Activated naive CD4-positive, alpha-beta T cell treated with Interleukin-2 at 50 U/mL for 16 hours (primary cell): ENCODE data around the gene GNAL.
"Not testable (repeated sequence)": the region's sequence is repeated elsewhere in the genome, so short reads cannot be mapped to it uniquely, and the experiment has no call there.

ENCODE experiments used
- DNase-seq: peaks from one replicate; pipeline ENCODE4 v3.0.0-alpha.2; 2020

The GNAL gene

GRCh38 chr18:11854554-11854953, 165.5 kb downstream of the GNAL start:
- DNase-seq: not testable (repeated sequence)

GRCh38 chr18:11857177-11857887, 168.3 kb downstream of the GNAL start:
- no peak for DNase-seq

GRCh38 chr18:11859282-11859830, 170.3 kb downstream of the GNAL start:
- no peak for DNase-seq

- DNase-seq: no peak
Measured at GRCh38 chr18:11859903-11860407, 170.9 kb downstream of the GNAL start.

- DNase-seq: no peak
Measured at GRCh38 chr18:11860594-11861450, 171.8 kb downstream of the GNAL start.

GRCh38 chr18:11861583-11862288, 172.7 kb downstream of the GNAL start:
- DNase-seq: no peak

- no peak for DNase-seq
Measured at GRCh38 chr18:11862468-11863137, 173.5 kb downstream of the GNAL start.

- no peak for DNase-seq
Measured at GRCh38 chr18:11864471-11864870, 175.4 kb downstream of the GNAL start.

- DNase-seq: no peak
Measured at GRCh38 chr18:11865071-11865470, 176.0 kb downstream of the GNAL start.

GRCh38 chr18:11866329-11866728, 177.3 kb downstream of the GNAL start:
- no peak for DNase-seq

GRCh38 chr18:11866764-11867163, 177.7 kb downstream of the GNAL start:
- DNase-seq: no peak

- DNase-seq: no peak
Measured at GRCh38 chr18:11868230-11868629, 179.2 kb downstream of the GNAL start.

GRCh38 chr18:11871501-11871900, 182.4 kb downstream of the GNAL start:
- no peak for DNase-seq

GRCh38 chr18:11872479-11873136, 183.5 kb downstream of the GNAL start:
- no peak for DNase-seq

GRCh38 chr18:11873670-11874340, 184.7 kb downstream of the GNAL start:
- no peak for DNase-seq

- no peak for DNase-seq
Measured at GRCh38 chr18:11874676-11875075, 185.6 kb downstream of the GNAL start.

- DNase-seq: no peak
Measured at GRCh38 chr18:11877497-11878135, 188.6 kb downstream of the GNAL start.

GRCh38 chr18:11880586-11881304, 191.7 kb downstream of the GNAL start:
- no peak for DNase-seq

GRCh38 chr18:11882636-11883035, 193.6 kb downstream of the GNAL start:
- no peak for DNase-seq

GRCh38 chr18:11883153-11883552, 194.1 kb downstream of the GNAL start:
- no peak for DNase-seq
